NCI-H524 (cell line): ENCODE measurements around the gene MAP4K1.

Source experiments
- DNase-seq, 2 experiments: peaks; one replicate each; lab custom pipeline; 2025; lab: John Stamatoyannopoulos, UW

Gene MAP4K1

DNA sequence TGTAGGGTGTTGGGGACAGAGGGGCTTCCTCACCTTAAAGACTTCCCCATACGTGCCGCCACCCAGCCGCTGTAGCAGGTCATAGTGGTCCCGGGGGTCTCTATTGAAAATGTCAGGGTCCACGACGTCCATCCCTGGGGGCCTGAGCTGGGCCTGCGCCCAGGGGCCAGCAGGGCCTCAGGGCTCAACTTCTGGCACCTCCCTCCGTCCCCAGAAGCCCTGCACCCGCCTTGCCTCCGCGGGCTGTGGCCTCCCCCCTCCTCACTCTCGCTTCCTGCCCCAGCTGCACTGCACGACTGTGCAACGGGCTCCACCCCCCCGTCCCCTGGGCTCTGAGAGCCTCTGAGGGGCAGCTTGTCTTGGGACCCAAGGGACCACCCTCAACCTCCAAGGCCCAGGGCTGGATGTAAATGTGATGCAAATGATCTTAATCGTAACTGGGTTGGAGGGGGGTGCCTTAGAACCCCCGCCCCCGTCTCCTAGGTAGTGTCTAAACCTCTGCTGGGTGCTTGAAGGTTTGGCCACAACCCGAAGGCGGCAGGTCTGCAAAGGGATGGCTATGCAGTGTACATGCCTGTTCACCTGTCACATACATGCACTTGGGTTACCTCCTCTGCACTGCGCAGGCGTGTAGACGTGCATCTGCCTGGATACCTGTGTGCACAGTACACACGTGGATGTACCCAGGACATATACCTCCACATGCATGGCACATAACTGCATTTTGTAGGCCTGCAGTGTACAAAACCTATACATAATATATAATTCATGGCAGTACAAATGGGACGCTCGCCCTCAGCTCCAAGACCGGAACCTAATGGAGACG lies at the start of gene MAP4K1:
MAP4K1 (minus strand) TSS at position 190 of the 826 bp plus-strand sequence; CDS start at position 132, 58 bp downstream.
- peak in 1 of 2 experiments; percentile 41 for DNase-seq

DNA sequence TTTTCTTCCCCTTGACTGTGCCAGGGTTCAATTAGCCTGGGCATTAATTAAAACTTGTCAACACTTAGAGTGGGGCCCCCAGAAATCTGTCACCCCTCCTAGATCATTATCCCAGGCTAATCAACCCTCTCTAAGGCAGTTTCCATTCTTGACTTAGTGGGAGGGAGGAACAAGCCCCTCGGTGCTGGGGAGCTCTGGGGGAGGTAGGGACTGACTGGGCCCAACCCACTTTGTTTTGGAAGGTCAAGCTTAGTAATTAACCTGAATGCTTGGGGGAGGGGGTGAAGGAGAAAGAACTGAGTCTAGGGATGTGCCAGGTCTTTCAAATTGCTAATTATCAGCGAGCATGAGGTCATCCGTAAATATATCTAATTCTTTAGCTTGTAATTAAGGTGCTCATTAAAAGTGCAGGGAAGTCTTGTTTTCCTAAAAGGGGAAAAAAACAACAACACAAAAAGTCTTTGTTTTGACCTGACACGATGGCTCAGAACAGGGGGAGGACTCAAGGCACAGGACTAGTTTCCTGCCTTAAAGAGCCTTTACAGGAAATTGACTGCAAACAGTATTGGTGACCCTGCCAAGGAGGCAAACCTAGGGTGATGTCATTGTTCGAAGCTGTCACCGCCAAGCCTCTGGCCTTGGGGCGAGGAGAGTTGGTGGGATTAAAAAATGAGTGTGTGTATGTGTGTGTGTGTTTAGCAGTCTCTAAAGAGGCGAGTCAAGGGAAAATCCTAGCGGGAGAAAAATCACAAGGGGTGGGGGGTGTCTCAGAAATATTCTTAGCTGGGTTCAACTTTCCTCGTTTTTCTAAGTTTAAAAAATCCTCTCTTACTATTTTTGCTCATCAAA lies 49.1 kb upstream of the MAP4K1 start:
- no peak for DNase-seq

DNA sequence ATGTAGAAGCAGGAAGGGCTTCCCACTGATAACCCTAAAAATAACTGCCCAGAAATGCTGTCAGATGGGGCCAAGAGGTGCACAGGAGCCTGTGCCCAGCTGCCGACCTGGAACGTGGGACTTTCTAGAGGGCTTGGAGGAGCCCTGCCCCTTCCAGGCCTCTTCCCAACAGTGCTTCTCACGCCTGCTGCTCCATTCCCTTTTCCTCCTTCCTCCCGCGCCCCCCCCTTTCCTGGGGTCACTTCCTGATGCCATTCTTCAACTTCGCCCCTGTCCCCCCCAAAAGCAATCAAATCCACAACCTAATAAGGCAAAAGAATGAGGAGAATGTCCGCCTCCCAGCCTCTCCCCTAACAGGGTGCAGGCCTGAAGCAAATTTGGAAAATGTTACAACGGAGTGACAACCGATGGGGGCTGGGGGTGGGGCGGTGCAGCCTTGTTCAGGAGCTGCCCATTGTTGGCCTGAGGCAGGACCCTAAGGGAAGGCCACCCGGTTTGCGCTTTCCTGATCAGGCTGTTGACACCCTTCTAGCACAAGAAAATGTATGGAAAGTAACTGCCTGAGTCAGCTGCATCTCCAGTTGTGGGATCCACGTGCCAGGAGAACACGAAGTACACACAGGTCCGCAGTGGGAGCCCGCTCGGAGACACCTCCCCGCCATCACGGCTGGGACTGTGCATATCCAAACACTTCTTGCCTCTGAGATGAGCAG lies 48.4 kb upstream of the MAP4K1 start:
- DNase-seq: no peak

DNA sequence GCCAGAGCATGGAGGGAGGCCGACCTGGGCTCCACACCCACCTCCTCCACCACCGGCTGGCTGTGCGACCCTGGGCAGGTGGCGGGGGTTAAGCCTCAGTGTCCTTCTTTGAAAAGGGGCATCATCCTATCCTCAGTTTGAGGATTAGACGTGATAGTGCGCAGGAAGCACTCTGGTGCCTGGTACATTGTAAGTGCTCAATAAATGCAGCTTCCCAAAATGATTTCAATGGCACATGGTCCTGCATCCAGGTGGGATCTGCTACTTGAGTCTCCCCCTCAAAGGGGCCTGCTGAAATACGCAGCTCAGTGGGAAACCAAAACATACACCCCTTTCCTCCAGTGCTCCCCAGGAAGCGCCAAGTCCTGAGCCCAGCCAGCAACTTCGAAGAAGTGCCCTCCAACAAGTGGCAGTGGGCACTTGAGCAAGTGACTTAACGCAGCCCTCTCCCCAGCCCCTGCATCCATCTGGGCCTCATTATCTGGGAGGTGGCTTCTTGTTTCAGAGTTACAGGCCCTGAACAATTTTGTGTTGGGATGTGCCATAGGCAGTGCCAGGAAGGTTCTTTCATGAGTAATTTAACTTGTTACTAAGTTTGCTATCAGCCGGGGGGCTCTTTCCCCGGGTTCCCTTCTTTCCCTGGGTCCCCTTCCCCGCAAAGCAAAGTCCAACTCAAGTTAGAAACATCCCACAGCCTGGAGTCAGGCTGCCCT lies 47.6 kb upstream of the MAP4K1 start:
- no peak for DNase-seq

DNA sequence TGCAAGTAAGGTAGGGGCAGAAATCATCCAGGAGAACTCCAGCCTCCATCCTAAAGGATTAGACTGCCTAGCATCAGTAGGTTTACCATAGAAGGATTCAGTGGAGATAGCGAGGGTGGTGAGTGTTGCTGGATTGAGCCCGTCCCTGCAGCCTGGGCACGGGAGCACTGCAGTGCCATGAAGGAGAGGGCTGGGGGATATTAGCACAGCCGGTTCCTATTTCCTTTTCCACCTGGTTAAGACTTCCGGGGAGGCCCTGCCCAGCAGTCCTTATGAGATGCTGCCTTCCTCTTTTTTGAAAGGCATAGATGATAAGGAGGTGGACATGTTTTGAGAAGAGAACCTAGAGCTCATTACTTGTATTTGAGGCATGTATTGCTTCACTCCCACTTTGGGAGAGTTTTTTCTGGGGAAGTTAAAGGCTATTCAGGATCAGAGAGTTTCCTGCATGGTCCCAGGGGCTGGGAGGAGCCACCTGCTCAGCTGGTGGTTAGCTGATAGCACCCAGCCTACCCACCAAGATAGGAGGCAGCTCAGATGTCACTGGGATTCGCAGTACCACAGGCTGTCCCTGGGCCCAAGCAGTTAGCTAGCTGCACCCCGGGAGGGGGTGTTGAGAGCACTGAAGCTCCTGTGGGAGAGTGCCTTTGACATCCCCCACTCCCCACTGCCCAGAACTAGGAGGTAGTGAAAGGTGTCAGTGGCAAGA lies 46.9 kb upstream of the MAP4K1 start:
- DNase-seq: no peak

DNA sequence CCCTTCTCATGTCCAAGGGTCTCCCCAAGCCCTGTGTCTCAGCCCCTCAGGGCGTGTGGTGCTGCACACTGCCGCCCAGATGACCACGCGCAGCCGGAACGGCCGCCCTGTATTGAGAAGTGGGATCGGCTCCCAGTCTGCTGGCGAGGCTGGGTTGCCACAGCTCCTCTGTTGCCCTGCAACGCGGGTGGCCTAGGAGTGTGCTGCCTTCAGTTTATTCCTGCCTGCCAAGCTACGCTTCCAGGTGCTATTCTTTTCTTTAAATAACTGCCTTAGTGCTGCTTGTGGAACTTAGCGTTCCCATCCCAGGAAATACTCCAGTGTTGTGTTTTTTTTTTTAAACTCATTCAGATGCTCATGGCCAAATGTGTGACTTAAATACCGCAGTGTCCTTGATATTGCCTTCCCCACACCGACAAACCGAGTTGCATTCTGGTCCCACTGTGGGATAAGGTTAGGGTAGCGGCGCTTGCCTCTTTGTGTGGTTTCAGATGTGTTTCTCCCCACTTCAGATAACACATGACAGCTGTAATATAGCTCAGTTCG lies 46.3 kb upstream of the MAP4K1 start:
- DNase-seq: no peak

DNA sequence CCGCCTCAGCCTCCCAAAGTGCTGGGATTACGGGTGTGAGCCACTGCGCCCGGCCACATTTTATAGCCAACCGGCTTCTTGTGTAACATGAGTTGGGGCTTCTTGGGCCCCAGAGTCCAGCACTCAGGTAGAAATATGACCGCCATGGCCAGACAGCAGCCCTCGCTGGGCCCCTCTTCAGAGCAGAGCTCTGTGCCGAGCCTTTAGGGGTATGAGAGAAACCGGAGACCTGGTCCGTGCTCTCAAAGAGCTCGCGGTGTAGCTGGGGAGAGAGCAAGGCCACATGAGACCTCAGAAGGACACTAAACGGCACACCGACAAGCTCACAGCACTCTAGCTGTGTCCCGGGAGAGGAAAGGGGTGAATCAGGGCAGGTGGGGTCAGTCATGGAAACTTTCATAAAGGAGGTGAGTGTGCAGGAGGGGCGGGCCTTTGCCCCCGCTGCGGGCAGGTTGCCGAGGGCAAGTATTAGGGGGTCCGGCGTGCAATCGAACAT lies 45.5 kb upstream of the MAP4K1 start:
- DNase-seq: no peak

DNA sequence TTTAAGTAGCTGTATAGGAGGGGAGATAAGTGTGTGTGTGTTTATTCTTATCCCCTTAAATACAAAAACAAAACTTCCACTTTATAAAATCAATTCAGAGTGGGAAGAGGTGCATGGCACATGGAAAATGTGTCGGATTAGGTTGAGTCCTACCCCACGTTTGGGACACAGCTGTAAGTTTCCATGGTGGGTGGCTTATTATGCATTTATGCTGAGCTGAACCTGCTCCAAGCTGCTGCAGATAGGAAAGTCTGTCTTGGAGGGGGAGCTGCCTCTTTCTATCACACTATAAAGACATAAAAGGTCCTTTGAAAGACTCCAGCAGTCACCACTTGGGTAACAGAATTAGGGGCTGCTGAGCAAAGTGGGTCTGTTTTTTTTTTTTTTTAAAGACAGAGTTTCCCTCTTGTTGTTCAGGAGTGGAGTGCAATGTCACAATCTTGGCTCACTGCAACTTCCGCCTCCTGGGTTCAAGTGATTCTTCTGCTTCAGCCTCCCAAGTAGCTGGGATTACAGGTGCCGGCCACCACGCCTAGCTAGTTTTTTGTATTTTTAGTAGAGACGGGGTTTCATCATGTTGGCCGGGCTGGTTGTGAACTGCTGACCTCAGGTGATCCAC lies 44.9 kb upstream of the MAP4K1 start:
- no peak for DNase-seq

DNA sequence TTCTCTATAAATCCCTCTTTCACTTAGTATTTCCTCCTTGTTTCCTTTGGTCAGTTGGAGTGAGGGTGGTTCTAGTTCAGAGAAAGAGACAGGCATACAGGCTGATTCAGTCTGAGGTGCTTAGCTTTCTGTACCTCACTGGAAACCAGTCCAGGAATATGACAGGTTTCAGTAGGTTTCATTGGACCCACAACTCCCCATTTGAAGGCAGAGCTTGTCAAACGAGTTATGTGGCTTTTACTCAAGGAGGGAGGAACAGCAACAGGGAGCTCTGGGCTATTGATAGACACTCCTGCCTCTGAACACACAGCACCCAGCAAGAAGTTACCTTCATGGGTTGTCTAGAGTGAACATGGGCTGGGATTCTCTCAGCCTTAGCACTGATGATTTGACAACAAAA lies 44.2 kb upstream of the MAP4K1 start:
- no peak for DNase-seq

DNA sequence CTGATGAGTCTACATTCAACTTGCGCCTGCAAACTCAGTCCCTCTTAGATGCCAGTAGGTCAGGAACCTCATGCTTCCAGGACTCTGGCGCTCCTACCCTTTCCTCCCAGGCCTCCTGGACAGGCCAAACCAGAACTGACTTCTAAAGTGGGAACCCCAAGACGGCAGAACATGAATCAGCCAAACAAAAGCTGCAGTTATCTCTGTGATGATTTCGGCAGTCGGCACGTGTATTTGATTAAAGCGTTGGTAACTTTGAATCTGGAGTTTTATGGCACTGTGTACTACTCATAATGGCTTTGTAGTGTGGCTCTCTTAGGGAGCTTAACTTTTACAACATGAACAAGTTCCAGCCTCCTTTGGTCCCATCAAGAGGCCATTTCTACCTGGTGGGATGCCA lies 43.4 kb upstream of the MAP4K1 start:
- no peak for DNase-seq

DNA sequence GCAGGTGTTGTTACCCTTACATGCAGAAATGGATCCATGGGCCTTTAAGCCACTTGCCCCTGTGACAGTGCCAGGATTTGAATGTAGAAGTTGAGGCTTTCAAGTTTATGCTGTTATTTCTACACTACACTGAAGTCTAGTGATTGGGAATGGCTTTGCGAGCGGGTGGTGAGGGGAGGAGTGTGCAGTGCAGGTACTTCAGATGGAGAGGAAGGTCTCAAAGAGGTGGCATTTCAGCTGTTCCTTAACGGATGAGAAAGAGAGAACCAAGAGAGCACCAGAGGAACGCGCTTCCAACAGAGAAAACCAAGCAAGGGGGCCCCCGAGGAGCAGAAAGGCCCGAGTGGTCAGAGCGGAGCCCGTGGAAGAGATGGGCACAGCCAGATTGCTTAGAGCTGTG lies 43.0 kb upstream of the MAP4K1 start:
- no peak for DNase-seq

DNA sequence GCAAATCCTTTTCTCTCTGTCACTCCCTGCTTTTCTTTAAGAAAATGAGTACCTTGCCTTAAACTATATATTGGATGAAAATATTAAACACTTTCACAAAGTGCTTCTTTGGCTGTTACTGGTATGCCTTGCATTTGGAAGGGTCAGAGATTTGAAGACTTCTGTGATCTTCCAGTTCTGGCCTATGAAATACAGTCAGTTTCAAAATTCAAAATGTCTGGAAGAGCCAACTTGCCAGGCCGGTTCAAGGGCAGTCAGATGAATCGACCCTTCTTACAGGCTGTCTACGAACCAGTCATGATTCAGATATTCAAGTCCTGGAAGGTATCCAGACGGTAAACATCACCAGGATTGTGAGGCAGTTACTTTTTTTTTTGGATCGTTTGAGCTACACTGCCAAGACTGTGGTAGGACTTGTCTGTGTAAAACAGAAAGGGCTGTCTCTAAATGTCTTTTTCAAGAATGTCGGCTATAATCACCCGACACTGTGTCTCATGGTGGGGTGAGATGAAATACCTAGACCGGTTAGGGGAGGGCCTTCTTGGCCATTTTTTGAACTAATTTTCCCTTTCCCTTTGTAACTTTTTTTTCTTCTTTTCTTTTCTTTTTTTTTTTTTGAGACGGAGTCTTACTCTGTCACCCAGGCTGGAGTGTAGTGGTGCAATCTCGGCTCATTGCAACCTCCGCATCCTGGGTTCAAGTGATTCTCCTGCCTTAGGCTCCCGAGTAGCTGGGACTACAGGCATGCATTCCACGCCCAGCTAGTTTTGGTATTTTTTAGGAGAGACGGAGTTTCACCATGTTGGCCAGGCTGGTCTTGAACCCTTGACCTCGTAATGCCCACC lies 40.9 kb upstream of the MAP4K1 start:
- no peak for DNase-seq

DNA sequence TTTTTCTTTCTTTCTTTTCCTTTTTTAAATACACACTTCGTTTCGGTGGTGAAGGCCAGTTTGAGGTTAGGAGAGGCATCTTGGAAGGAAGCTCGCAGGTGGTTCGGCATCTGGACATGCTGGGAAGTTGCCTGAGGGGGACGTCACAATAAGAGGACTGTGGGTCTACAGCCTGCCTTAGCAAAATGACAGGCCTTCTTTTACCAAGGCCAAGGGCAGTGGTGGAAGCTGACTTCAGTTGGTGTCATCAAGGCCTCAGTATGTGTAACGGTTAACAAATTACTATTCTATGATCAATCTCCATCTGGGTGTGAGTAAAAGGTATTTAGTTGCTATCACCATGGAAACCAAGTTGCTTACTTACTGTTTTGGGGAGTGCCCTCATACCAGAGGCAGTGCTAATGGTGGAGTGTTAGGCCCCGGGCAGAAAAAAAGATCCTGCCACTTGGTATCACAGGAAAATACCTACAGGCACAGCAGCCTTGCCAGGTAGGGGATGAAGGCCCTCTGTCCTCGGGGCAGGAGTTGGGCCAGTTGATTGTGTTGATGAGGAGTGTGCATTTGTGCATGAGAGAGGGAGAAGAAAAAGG lies 40.0 kb upstream of the MAP4K1 start:
- no peak for DNase-seq

DNA sequence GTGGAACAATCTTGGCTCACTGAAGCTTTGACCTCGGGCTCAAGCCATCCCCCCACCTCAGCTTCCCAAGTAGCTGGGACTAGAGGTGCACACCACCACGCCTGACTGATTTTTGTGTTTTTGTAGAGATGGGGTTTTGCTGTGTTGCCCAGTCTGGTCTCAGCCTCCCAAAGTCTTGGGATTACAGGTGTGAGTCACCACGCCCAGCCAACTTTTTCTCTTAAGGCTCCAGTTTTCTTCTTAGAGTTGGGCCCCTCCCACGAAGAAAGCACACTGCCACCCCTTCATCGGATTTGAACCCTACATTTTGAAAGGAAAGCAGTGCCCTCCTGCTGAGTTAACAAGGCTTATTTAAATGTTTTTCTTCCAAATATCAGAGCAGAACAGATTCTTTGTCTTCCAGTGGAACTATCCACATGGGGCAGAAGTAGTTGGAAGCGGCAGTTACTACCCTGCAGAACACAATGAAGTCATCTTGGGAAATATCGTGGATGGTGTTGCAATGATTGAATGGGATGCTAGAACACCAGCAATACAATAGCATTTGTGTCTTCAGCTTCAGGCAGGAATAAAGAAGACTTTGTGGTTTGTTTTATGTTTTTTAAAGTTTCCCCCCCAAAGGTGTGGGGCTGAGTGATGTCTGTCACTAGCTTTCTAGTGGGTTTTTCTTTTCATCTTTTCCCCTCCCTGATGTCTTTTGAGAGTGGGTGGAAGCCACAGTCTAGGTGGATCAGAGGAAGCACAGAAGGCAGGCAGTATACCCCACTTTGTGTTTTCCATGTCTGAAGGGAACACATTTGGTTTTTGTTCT lies 38.6 kb upstream of the MAP4K1 start:
- DNase-seq: no peak

DNA sequence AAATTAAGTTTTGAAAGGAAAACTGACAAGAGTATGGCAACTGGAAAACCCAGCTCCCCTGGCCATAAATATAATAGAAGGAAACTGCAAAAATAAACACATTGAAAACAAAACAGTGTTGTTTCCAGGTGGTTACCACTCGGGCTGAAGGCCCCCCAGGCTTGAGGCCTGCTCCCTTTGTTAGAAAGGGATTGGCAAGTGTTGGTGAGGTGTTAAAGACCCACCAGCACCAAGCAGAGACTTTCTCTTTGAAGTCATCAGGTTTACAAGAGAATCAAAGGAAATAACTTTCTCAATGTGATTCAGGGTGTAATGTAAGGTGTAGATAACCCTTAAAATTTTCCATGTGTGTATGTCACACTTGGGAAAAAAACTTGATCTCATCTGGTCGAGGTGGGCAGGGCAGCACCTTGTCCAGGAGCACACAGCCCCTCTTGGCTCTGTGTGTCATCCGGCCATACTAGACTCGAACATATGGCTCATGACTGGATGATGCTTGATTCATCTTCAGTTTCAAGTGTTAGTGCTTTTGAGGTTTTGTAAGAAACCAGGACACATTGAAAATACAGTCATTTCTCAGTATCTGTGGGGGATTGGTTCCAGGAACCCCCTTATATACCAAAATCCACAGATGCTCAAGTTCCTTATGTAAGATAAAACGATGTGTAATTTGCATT lies 37.5 kb upstream of the MAP4K1 start:
- DNase-seq: peak; percentile 51 to 78

DNA sequence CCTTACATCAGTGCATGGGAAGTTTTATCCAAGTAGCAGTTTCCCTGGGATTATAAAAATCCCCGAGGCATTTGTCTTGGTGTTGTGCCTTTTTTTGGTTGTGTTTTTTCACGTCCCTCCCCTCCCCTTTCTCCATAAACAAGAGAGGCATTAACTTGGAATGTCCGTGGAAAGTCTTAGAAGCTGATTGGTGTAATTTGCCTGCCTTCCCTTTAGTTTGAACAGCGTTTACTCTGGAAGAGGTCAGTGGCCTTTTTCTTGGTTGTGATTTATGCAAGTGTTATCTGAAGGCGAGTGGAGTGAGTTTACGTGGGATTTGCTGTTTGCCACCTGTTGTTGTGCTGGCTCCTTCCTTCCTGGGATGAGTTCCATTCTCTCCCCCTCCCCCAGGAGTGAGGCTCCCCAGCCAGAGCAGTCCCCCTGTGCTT lies 36.9 kb upstream of the MAP4K1 start:
- peak in 1 of 2 experiments; percentile 29 for DNase-seq

DNA sequence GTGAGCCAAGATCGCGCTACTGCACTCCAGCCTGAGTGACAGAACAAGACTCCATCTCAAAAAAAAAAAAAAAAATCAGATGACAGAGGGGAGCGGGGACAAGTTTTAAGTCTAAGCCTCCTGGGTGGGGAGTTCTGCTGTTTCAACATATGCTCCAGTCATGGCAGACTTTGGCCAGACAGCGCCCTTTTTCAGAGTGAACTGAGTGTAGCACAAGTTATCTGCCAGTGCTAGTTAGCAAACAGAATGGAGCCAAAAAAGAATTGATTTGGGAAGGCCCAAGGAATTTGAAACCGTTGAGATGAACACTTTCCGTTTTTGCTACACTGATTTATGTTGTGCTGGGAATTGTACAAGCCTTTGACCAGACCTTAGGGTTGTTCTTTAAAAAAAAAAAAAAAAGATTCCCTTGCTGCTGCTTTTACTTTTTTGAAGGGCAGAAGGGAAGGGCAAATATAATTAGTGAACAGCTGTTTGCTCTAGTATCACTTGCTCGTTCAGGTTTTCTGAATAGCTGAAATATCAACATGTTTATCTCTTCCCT lies 35.3 kb upstream of the MAP4K1 start:
- DNase-seq: peak; percentile 77 to 90
